ENCODE results near the gene ZEB2. TPM values are rescaled to one million over a fixed set of nuclear protein-coding genes. Genes with fewer than 3 reads are reported as not detected.

The ZEB2 gene
- total RNA-seq, 1 donor from 2014 or later, result 139 TPM

- no peak overlapping the region for H3K4me3 Mint-ChIP-seq (ENCODE audit: unreplicated experiment)
- no peak for TF ChIP-seq CTCF (IDR thresholded peaks at IDR 0.05)
- H3K9me3 Mint-ChIP-seq (ENCODE audit: unreplicated experiment), result no peaks in the 10 kb centered on the region
- no peaks in the 10 kb centered on the region for H3K27me3 Mint-ChIP-seq (ENCODE audit: unreplicated experiment)
- DNase-seq (ENCODE audit: extremely low spot score, unreplicated experiment), result no peak
- H3K27ac Mint-ChIP-seq (ENCODE audit: unreplicated experiment), result peak overlapping the region; percentile 92
- peaks cover 69% of the 10 kb centered on the region for H3K4me1 Mint-ChIP-seq (ENCODE audit: unreplicated experiment)
- H3K36me3 Mint-ChIP-seq (ENCODE audit: unreplicated experiment), result peaks cover 27% of the 10 kb centered on the region
Measured at GRCh38 chr2:144451443-144451842, 68.5 kb downstream of the ZEB2 start.

DNA sequence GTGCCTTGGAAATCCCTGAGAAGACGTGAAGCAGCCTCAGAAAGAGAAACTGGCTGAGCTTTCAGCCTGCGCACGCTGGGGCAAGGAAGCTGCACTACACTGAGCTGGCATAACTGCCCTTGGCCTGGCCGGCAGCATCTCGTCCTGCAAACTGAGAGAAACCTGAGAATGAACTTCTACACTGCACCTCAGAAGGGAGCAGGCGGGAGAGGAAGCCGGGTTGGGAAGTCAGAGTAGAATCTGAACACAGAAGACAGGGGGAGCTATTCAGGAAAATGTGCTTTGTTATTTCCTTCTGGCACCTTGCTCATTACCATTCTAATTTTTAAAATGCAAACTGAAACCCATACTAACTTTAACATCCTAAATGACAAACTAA is 70.9 kb downstream of the ZEB2 start:
- Mint-ChIP-seq H3K9me3 (ENCODE audit: unreplicated experiment) (no peaks in the 10 kb centered on the region), H3K4me1 (ENCODE audit: unreplicated experiment) (peaks cover 52% of the 10 kb centered on the region), H3K4me3 (ENCODE audit: unreplicated experiment) (no peak overlapping the region), H3K27me3 (ENCODE audit: unreplicated experiment) (no peaks in the 10 kb centered on the region), H3K27ac (ENCODE audit: unreplicated experiment) (peak overlapping the region; percentile 19), H3K36me3 (ENCODE audit: unreplicated experiment) (peaks cover 34% of the 10 kb centered on the region)
- peak; percentile 41 for TF ChIP-seq CTCF (IDR thresholded peaks at IDR 0.05)
- DNase-seq (ENCODE audit: extremely low spot score, unreplicated experiment), result no peak

DNA sequence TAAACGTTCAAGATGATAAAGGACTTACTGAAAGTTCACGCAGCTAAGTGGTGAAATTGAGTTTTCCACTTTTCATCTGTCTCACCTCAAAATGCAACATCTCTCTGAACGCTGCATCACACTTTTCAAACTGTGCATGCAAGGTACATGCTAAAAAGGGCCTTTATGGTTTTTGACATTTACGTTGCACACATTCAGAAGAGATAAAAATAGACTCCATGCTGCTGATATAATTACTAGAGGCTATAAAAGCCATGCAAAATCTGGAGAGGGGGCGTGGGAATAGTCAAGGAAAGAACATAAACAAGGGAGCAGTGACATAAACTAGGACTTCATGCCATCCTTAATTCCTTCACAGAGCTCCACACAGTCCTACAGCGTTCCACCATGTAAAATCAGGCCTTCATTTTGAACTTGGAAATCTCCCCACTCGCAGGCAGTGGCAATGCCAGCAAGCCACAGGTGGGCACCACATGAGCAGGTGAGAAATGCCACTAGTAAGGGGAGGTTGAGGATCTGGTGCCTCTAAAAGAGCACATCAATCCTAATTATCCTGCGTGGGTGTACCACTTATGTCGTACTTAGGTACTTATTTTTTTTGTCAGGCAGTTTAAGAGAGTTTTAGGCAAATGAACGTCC is 71.4 kb downstream of the ZEB2 start:
- Mint-ChIP-seq H3K27ac (ENCODE audit: unreplicated experiment) (no peak overlapping the region), H3K27me3 (ENCODE audit: unreplicated experiment) (no peaks in the 10 kb centered on the region), H3K9me3 (ENCODE audit: unreplicated experiment) (no peaks in the 10 kb centered on the region), H3K4me3 (ENCODE audit: unreplicated experiment) (no peak overlapping the region), H3K36me3 (ENCODE audit: unreplicated experiment) (peaks cover 32% of the 10 kb centered on the region), H3K4me1 (ENCODE audit: unreplicated experiment) (peaks cover 52% of the 10 kb centered on the region)
- TF ChIP-seq CTCF (IDR thresholded peaks at IDR 0.05), result no peak
- no peak for DNase-seq (ENCODE audit: extremely low spot score, unreplicated experiment)

DNA sequence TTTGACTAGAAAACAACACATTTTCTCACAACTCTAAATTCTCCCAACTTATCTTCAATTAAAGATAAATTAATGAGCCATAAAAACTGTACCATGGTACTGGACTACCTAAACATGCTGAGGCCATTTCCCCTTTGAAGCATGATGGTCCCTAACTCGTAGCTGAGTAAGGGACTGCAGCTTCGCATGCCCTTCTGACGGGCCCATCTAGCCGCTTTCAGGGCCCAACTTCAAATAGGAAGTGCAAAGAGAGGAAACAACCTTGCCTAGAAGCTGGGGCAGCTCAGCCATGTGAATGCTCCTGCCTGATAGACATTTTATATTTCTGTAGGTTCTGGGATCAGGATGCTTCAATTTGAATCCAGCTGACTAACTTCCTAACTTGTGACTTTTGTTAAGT is 72.4 kb downstream of the ZEB2 start:
- DNase-seq (ENCODE audit: extremely low spot score, unreplicated experiment), result no peak
- Mint-ChIP-seq H3K9me3 (ENCODE audit: unreplicated experiment) (no peaks in the 10 kb centered on the region), H3K36me3 (ENCODE audit: unreplicated experiment) (peaks cover 30% of the 10 kb centered on the region), H3K4me3 (ENCODE audit: unreplicated experiment) (no peak overlapping the region), H3K4me1 (ENCODE audit: unreplicated experiment) (peaks cover 47% of the 10 kb centered on the region), H3K27ac (ENCODE audit: unreplicated experiment) (peak overlapping the region; percentile 3), H3K27me3 (ENCODE audit: unreplicated experiment) (no peaks in the 10 kb centered on the region)
- no peak for TF ChIP-seq CTCF (IDR thresholded peaks at IDR 0.05)

- no peaks in the 10 kb centered on the region for H3K27me3 Mint-ChIP-seq (ENCODE audit: unreplicated experiment)
- TF ChIP-seq CTCF (IDR thresholded peaks at IDR 0.05), result no peak
- no peak overlapping the region for H3K4me3 Mint-ChIP-seq (ENCODE audit: unreplicated experiment)
- H3K4me1 Mint-ChIP-seq (ENCODE audit: unreplicated experiment), result peaks cover 50% of the 10 kb centered on the region
- no peak for DNase-seq (ENCODE audit: extremely low spot score, unreplicated experiment)
- no peaks in the 10 kb centered on the region for H3K9me3 Mint-ChIP-seq (ENCODE audit: unreplicated experiment)
- peaks cover 33% of the 10 kb centered on the region for H3K36me3 Mint-ChIP-seq (ENCODE audit: unreplicated experiment)
- H3K27ac Mint-ChIP-seq (ENCODE audit: unreplicated experiment), result peak overlapping the region; percentile 51
Measured at GRCh38 chr2:144446136-144446535, 73.8 kb downstream of the ZEB2 start.
